Activated T-cell treated with anti-CD3 and anti-CD28 coated beads, Interleukin-2, amount 50 U/mL, for 1 hour (primary cell): ENCODE measurements around the gene KIF18B.

Experiments
- DNase-seq: peaks from one replicate; pipeline ENCODE4 v3.0.0-alpha.2; 2020

KIF18B gene

DNA sequence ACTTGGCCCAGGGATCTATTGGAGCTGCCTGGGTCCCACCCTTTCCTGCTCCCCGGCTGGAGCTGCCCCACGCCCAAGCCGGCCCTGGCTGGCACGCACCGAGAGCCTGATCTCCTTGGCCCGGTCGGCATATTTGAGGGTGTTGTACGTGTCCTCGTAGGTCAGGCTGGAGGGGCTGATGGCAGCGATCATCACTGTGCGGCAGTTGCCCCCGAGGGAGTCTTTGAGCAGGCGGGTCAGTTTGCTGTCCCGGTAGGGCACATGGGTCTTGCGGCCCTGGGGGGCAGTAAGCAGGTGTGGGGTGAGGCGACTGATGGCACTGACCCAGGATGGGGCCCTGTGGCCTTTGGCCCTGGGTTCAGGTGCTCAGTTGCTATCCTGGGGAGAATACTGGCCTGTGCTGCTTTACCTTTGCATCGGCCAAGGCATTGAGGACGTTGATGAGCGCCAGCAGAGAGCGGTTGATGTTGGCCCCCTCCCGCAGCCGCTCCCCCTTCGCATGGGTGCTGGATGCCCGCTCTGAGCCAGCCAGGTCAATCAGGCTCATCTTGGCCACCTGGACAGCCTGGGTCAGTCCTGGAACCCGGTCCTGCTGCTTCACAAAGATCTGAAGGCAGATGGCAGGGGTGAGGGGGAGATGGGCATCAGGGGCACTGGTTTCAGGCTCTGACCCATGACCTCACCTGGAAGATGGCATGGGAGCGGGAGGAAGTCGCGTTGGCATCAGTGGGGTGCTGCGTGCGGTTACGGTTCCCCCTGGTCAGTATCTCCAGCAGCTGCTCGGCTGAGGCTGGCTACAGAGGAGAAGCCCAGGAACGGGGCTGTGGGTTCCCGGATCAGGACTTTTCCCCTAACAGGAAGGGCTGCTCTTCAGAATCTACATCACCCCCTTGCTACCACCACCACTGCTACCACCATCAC, 13.5 kb downstream of the KIF18B start:
- no peak for DNase-seq

DNA sequence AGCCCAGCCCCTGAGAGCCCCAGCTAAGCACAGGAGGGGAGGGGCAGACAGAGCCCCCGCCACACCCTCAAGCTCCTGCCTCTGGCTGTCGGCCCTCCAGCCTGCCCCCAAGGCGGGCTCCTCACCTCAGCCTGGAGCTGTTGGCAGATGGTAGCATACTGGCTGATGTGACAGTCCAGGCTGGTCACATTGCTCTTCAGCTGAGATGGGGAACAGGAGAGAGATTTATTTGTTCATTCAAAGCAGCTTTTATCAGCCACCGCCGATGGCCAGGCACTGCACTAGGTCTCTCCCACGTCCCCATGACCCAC, 14.8 kb downstream of the KIF18B start:
- no peak for DNase-seq

DNA sequence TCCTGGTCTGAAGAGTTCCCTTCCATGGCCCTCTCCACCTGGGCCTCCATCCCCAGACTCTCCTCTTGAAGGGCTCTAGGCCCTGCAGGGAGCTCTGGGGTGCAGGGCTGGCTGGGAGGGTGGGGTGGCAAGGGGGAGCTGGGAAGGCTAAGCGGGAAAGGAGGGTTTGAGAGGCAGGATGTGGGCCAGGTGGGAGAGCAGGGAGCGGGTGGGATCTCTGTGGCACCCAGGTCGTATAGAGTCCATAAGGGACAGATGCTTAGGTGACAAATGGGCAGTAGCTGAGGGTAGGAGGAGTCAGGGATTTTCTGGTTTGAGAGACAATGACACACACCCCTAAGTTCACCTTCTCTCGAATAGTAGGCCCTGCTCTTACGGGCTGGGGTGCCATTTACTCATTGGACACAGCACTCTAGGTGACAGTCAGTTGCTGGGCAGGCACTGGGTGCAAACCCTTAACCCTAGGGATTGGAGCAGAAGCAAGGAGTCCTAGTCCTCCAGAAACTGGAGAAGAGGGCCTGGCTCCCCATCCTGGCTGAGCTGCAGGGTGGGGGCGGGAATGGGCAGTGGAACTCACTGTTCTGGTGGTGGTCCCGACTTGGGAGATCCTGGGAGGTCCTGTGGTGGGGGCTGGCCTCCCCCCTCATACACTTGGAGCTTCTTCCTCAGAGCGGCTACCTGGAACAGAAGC, 15.3 kb downstream of the KIF18B start:
- DNase-seq, result no peak

DNA sequence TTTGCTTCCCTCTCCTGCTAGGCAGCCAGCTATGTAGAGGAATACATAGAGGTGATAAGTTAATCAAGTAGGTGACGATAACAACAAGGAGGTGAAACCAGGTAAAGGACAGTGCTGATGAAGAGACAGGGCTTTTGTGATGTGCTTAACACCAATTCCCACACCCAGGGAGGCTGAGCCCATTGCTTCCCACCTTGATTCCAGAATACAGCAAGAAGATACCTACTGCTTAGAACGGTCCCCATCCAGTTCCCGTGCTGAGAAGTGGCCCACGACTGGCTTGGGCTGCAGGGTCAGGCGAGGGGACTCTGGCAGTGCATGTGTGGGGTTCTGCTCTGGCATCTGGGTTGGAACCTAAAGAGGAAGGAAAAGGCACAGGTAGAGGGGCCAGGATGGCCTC, 16.2 kb downstream of the KIF18B start:
- no peak for DNase-seq

DNA sequence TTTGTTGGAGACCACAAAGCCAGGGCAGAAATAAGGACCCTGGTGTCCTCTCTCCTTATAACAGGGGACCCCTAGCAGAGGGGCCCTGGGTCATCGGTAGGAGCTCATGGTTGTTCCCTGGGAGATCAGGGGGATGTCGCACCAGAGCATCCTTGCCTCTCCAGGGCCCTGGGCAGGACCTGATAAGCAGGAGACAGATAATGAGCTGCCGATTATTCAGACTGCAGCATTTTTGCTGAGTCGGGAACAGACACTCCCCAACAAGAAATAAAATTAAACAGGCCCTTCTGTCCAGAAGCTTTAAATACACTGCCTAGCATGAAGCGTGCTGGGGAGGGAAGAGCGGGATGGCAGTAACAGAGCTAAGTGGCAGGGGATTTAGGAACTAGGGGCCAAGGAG, 16.9 kb downstream of the KIF18B start:
- no peak for DNase-seq

DNA sequence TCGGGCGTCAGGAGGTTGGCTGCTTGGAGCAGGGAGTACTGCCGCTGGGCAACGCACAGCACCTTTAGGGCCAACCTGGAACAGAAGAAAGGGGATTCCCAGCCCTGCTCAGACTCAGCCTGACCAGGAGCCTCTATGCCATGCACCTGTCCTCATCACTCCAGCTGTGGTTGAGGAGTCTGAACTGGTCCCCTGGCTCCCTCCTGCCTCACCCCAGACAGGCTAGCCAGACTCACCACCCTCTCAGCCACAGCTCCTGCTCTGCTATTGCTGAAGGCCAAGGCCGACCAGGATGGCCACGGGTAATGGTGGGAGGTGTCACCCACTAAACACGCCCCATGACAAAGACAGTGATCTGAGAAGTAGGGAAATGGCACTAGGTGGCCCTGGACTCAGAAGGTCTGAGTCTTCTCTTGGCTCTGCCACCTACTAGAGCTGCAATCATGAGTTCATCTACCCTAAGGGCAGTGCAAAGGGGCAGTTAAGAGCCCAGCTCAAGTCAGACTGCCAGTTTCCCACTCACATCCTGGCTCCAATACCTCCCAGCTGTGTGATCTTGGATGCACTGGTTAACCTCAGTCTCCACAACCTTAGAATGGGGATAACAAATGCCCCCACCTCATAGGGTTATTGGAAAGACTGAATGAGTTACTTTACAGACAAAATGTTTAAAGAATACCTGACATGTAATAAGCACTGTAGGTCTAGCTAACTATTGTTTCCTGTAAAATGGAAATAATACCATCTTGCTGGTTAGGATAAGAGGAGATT, 18.4 kb downstream of the KIF18B start:
- DNase-seq, result no peak

DNA sequence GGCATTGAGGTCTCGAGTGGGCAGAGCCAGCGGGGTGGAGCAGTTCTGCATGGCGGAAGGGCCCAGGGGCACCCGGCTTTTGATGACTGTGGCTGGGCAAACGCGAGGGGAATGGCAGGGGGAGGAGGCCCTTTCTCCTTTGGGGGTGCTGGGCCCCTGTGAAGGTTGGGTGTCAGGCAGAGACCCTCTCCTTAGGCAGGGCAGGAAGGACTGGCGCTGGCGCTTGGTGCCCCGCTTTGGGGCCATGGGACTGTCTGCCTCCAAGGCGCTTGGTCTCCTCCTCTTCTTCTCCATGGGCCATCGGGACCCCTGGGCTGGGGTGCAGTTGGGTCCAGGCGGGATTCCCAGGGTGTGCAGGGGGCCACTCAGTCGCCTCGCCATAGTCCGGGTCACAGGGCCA, 19.4 kb downstream of the KIF18B start:
- DNase-seq, result no peak

DNA sequence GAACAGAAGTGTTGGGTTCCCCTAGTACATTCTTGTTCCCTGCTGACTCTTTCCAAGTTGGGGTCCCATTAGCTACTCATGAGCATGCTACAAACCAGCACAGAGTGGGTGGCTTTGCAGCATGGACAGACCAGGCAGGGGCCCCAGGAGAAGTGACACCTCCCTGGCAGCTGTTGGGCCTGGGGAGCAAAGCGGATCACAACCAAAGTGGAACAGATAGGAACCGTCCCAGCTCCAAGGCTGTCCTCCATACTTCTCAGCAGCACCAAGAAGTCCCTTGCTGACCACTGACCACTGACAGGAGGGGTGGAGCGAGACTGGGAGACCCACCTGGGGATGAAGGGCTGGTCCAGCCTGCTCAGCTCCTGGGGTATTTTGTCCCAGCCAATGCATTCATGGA, 19.9 kb downstream of the KIF18B start:
- no peak for DNase-seq

DNA sequence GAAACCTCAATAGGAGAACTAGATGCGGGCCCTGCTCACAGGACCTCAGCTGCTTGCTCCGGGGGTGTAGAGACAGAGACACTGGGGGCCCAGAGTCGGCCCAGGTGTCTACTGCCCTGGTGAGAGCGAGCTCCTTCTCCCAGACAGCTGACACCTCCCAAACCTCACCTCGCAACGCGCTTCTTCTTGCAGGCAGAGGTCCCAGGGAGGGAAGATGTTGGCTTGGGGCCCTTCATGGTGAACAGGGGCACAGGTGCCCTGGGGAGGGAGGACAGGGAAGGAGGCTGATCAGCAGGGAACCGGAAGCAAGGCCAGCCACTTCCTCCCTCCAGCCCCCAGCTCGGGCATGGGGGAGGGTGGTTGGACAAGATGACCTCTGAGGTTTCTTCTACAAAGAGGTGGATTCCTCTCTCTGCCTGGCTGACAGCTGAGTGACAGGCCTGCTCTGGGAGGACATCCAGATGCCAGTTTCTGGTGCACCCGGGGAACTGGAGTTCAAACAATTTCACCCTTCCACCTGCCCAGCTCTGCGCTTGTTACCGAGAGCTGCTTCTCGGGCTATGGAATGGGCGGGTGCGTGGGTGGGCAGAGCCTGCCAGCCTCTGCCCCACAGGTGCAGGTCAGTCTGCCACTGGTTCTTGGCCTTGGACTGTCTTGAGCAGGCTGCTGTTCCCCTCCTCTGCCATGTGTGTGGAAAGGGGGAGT, 20.6 kb downstream of the KIF18B start:
- DNase-seq, result no peak

DNA sequence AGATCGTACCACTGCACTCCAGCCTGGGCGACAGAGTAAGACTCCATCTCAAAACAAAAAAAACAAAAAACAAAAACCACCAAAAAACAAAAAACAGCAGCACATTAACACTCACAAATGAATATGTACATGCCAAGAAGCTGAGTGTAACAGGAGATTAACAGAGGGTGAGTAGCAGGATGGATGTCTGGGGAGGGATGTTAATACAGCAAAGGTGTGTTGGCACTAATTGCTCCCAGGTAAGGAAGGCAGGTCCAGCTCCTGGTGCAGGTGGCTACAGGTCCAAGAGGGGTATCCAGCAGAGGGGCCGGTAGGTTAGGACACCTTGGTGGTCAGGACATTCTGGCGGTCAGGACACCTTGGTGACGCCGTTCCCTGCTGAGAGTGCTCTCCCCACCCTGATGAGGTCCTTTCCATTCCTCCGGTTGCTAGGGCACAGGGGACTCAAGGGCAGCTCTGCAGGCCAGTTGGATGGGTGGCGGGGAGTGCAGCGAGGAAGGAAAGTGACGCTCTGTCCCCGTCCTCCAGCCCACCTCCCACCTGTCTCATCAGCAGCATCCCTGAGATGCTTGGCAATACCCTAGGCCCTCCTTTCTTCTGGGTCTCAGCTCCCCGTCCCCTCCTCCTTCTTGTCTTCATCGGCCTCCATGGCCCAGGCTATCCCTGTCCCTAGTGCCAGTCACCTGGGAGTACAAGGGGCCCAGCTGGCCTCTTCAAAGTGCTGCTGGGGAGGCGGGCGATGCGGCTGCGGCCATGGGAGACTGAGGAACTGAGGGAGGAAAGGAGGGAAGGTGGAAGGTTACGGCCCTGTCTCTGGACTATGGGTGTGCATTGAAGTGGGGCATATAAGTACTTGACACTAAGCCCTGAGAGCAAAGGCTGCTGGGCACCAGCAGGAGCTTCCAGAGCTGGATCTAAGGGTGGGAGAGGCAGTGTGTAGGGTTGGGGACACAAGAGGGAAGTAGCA, 21.6 kb downstream of the KIF18B start:
- DNase-seq, result no peak

DNA sequence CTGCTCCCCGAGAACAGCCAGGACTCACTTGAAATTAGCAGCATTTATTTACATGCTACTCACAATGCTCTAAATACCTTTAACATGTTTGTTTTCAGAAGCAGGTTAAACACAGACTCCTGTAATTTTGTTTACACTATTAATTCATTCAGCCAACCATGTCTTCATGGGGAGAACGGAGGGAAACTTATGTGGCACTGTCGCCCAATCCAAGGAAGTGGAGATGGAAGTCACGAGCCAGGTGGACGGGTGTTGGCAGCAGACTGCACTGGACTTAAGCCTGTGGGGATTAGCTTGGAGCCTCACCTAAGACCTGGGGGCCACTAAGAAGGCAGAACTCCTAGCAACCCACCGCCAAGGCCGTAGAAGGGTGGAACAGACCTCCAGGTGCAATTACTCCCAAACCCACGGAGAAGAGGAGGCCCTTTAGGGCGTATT, 23.4 kb downstream of the KIF18B start:
- no peak for DNase-seq

DNA sequence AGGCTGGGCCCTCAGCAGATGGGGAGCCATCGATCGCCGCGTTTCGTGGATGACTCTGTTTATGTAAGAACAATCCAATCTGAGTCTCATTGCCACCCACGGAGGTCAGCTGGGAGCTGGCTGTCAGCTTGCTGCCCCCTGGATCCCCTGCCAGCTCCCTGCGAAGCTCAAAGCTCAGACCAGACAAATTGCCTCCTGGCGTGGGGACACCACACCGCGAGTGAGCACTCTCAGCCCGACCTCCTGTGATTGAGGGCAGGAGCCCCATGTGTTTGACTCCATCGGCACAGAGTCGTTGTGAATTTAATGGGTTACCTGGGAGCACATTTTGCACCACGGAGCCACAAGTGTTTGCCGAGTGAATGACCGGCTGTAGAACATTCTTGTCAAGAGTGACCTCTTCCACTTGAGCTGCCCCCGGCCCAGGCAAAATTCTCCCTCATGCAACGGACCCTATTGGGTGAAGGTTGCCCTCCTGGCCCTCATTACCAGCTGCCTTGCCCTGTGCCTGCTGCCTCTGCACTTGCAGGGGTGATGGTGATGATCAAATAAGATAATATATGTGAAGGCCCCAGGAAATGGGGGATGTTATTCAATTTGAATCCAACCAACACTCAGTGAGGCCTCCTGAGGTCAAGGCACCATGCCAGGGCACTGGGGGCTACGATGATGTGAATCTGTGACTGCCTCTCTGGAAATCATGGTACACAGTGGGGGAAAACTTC, 24.7 kb downstream of the KIF18B start:
- DNase-seq, result no peak

DNA sequence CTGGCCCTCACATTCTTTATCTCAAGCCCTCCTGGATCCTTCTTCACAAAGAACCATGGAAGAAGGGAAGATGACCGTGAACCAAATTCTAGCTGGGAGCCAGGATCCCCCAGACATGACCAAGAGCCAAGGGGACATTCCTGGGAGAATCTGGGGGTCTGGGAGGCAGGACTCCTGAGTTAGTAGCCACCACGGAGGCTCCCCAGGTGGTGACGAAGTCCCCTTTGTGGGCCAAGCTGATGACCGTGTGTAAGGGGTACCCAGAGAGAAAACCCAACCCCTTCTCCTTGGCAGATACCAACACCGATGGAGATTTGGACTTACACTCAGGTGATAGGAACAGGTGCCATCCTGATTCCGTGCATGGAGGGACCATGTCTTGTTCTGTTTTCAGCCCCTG, 25.4 kb downstream of the KIF18B start:
- peak; percentile 7 for DNase-seq

DNA sequence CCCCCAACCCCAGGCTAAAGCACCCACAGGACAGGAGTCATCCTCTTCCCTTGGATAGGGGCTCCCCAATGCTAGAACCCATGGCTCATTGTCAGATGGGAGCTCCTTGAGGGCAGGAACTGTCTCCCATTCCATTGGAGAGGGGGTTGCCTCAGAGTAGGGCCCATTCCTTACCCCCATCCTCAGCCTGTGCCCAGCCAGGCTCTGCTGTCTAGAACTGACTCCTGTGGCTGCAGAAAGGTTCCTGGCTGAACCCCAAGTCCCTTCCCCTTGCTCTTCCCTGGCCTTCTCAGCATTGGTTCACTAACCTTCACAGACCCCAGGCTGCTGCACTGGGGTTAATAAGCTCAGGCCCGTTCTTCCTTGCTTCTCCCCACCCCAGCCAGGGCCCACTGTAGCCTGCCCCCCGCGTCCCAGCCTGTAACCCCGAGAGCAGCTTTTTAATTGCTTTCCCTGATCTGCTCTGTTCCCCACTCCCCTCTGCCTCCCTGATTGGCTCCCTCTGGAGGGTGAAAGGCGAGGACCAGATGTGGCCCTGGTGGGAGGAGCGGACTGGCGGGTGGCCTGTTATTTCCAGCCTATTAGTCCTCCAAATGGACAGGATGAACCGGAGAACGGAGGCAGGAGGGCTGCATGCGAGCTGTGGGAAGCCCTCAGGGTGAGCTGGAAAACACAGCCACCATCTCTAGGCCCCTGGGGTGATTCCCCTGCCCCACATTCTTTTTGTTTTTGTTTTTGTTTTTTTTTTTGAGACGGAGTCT, 26.3 kb downstream of the KIF18B start:
- peak; percentile 8 for DNase-seq

DNA sequence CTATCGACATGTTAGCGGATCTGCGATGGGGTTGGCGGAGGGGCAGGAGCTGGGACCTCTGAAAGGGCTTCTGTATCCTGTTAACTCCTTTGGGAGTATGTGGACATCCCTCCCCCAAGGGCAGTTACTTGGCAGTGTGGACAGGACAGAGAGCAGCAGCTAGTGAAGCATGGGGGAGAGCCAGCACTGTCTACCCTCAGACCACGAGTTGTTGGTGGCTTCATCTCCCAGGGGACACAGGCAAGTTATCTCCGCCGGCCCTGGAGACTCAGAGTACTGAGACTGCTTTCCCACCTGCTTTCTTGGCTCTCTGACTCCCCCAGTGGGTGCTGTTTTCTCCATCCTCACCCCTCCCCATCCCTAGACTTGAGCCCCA, 27.0 kb downstream of the KIF18B start:
- DNase-seq, result peak; percentile 15

DNA sequence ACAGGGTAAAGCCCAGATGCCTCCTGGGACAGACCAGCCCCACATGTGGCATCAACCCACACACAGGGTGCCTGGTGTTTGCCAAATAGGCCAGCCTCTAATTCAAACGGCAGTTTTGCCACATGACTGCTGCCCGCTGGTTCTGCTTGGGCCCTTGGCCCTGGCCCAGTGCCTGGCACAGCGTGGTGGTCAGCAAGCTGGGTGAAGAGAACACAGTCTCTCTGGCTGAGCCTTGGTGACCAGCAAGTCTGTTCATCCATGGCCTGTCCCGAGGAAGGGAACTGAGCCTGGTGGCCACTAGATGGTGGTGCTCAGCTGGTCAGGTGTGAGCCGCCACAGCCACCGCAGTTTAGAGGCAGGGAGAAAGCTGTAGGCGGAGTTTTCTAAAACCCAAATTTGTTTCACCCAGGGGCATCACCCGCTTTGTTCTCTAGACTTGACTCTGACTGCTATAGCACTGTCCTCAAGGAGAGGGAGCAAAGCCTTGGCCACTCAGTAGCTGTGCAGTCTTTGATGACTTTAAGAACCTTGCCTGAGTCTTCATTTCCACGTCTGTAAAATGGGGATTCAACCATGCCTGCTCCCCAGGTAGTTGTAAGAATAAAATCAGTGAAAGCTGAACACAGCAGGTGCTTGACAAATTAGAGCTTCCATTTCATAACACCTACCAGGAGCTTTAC, 27.5 kb downstream of the KIF18B start:
- DNase-seq, result peak; percentile 60

DNA sequence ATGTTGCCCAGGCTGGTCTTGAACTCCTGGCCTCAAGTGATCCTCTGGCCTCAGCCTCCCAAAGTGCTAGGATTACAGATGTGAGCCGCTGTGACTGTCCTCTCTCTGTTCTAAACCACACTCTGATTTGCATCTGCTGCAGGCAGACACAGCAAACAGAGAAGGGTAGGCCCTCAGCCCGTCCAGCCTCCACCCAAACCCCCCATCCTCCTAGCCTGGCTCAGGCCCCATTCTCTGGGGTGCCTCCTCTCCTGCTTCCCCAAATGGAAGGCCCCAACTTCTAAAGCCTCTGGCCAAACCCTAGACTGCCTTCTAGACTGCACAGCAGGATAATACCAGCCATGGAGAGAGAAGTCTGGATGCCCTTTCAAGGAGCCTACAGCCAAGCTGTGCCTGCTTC, 28.2 kb downstream of the KIF18B start:
- no peak for DNase-seq

DNA sequence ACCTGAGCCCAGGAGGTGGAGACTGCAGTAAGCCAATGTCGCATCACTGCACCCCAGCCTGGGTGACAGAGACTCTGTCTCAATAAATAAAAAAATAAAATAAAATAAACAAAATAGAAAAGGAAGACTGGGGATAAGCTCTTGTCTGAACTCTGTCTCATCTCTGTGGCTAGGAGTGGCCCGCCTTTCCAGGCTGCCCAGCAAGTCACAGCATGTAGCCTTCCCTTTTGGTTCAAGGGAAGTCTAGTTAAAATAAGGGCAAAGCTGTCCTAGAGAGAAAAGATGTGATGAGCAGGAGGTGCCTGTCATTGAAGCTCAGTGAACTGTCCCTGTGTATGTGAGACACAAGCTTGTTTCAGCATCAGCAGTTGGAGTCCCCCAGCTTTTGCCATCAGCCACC, 29.6 kb downstream of the KIF18B start:
- no peak for DNase-seq

DNA sequence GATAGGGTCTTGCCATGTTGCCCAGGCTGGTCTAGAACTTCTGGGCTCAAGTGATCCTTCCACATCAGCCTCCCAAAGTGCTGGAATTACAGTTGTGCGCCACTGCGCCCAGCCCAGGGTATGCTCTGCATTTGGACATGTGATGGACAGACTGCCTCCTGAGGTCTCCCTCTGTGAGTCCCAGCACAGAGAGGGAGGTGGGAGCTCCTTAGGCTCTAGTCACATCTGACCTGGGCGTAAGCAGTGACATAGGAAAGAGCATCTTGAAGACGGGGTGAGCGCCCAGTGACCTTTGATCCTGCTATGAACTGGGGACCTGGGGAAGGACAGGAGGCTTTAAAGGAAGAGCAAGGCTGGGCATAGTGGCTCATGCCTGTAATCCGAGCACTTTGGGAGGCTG, 30.1 kb downstream of the KIF18B start:
- no peak for DNase-seq

DNA sequence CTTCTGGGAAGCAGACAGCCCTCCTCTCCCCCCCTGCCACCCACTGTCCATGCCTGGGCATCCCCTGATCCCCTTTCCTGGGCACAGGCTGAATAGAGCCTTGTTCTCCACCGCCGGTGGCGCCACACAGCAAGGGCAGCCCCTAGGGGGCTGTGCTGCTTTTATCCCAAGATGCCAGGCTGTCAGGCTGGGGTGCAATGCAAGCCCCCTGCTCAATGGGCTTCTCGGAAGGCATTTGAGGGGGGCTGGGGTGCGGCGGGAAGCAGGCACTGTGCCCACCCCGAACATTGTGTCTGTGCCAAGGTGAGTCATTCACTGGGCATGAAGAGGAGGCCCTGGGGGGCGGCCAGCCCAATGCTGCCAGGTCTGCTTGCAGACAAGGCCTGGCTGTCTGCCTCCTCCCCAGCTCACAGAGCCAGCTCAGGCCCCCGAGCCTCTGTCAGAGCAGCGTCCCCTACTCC, 30.8 kb downstream of the KIF18B start:
- peak; percentile 16 for DNase-seq
